Testis (tissue), 3 donors: ENCODE results near the gene FHIP1B. TPM values are rescaled to one million over a fixed set of nuclear protein-coding genes. Genes with fewer than 3 reads are reported as not detected.

ENCODE experiments used
- DNase-seq: peaks from one replicate; pipeline ENCODE4 v3.0.0-alpha.2; 2019
- H3K27ac ChIP-seq, 2 donors: fragments of 200-600 bp; sonication (generic); one replicate each; pipeline ENCODE4 v1.5.1; 2019
- H3K27me3 ChIP-seq: fragments of 200-600 bp; sonication (generic); one replicate; pipeline ENCODE4 v1.5.1; 2019
- H3K36me3 ChIP-seq: fragments of 200-600 bp; sonication (generic); one replicate; pipeline ENCODE4 v1.5.1; 2017; ENCODE audit warnings: low read depth; ENCODE audit errors: missing control alignments
- H3K4me1 ChIP-seq: fragments of 200-600 bp; sonication (generic); one replicate; pipeline ENCODE4 v1.5.1; 2019
- H3K4me3 ChIP-seq, 2 donors: fragments of 200-600 bp; sonication (generic); one replicate each; pipeline ENCODE4 v1.5.1; 2017 to 2019
- H3K9me3 ChIP-seq: fragments of 200-600 bp; sonication (generic); one replicate; pipeline ENCODE4 v1.5.1; 2017
- POLR2A ChIP-seq: fragments of 450-650 bp; IDR thresholded peaks from one replicate; pipeline ENCODE4 v1.6.1; 2017; ENCODE audit warnings: antibody characterized with exemption, mild to moderate bottlenecking, moderate library complexity
- WGBS, 2 donors: methylation state at CpG; one replicate each; pipeline ENCODE4 v1.1.5; 2018; 5-methylcytosine and 5-hydroxymethylcytosine counted together
- intact Hi-C: fragments of 100-400 bp; cut with DNase I; formaldehyde crosslinking; loops from one replicate; pipeline ENCODE4 v1.15.1; 2023; ENCODE audit warnings: low total_unique reads
- polyA plus RNA-seq: library from polyadenylated mRNA; stranded (reverse); fragments of 350-450 nt; fragmentation: Illumina TruSeq; extraction: RNeasy Lipid Tissue Mini Kit (QIAGEN cat#74804); gene quantifications from one replicate; pipeline ENCODE4 v1.2.3, GENCODE V29; 2014; ENCODE audit warnings: low read depth, low replicate concordance; ENCODE audit not compliant: insufficient read depth
- total RNA-seq, 2 donors: library from RNA; depleted of rRNA; stranded (reverse); fragments of >200 nt; gene quantifications; one replicate each; pipeline ENCODE4 v1.2.3, GENCODE V29; 2016
- TF ChIP-seq, protein P1 (sequence below), 3 experiments: fragments of 450-650 bp in 2 of 3; fragments of 200-600 bp in 1 of 3; sonication (generic) in 1 of 3; IDR thresholded peaks; one replicate each; pipeline ENCODE4 v1.5.1; 2016 to 2019; ENCODE audit warnings: antibody characterized with exemption in 3 of 3, mild to moderate bottlenecking in 2 of 3, moderate library complexity in 1 of 3

The FHIP1B gene
- total and polyA plus RNA-seq, 3 donors from 2014 or later: 98.3 to 156 (median 134) TPM

DNA sequence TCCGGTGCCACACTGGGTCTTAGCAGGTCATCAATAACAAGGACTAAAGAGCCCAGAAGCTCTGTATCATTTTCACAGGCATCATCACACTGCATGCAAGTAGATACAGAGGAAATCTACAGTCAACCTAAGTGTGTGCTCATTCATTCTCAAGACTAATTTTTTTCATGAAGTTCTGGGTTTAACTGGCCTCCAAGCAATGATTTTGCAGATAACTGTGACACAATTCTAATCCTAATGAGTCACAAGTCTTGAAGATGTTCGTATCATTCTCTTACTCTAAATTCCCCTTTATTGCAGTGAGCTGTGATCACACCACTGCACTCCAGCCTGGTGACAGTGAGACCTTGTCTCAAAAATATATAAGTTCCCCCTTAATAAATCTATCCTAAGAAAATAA, 33.0 kb downstream of the FHIP1B start:
- Histone ChIP-seq H3K9me3 (no peaks in the 10 kb centered on the region), H3K36me3 (no peaks in the 10 kb centered on the region), H3K4me1 (no peaks in the 10 kb centered on the region), H3K27me3 (no peaks in the 10 kb centered on the region), H3K27ac (no peak overlapping the region), H3K4me3 (no peak overlapping the region)
- intact Hi-C loops: no loop called here
- TF ChIP-seq, protein P1, sequence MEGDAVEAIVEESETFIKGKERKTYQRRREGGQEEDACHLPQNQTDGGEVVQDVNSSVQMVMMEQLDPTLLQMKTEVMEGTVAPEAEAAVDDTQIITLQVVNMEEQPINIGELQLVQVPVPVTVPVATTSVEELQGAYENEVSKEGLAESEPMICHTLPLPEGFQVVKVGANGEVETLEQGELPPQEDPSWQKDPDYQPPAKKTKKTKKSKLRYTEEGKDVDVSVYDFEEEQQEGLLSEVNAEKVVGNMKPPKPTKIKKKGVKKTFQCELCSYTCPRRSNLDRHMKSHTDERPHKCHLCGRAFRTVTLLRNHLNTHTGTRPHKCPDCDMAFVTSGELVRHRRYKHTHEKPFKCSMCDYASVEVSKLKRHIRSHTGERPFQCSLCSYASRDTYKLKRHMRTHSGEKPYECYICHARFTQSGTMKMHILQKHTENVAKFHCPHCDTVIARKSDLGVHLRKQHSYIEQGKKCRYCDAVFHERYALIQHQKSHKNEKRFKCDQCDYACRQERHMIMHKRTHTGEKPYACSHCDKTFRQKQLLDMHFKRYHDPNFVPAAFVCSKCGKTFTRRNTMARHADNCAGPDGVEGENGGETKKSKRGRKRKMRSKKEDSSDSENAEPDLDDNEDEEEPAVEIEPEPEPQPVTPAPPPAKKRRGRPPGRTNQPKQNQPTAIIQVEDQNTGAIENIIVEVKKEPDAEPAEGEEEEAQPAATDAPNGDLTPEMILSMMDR (IDR thresholded peaks at IDR 0.05): no peak
- TF ChIP-seq POLR2A: no peak
- 72 to 87% methylated on average over 2 of the region's 2 CpGs for WGBS, 2 donors
- no peak for DNase-seq

DNA sequence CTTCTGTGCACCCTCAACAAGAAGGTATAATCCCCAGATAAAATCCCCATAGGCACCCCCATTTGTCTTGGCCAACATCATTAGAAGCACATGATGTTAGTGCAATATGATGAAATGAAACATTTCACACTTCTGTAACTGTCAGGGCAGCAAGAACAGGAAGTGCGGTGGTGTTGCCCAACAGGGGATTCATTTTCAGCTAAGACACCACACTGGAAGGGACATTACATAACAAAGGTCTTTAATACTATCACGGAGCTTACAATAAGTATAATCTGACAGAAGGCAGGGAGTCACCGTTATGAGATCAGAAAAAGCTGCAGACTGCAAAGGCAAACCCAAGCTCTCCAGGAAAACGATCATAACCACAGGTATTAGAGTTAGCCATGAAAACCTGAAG, 33.5 kb downstream of the FHIP1B start:
- intact Hi-C loops: no loop called here
- no peaks in the 10 kb centered on the region for H3K9me3 ChIP-seq
- no peaks in the 10 kb centered on the region for H3K36me3 ChIP-seq
- no peaks in the 10 kb centered on the region for H3K4me1 ChIP-seq
- 78 to 85% methylated on average over 4 of the region's 4 CpGs for WGBS, 2 donors
- H3K4me3 ChIP-seq: no peak overlapping the region
- no peak for TF ChIP-seq POLR2A
- TF ChIP-seq, protein P1 (IDR thresholded peaks at IDR 0.05): no peak
- H3K27me3 ChIP-seq: no peaks in the 10 kb centered on the region
- no peak overlapping the region for H3K27ac ChIP-seq
- peak; percentile 60 for DNase-seq

GRCh38 chr11:6199174-6199810, 35.1 kb downstream of the FHIP1B start, which contains the start of gene OR52W1:
Gene OR52W1, plus strand, starts transcription at chr11:6199224. Its CDS starts 0 bp downstream, at chr11:6199224.
- H3K27ac ChIP-seq: no peak within 1 kb of the TSS
- intact Hi-C loops: no loop called here
- no peaks in the 10 kb centered on the region for H3K9me3 ChIP-seq
- no peaks in the 10 kb centered on the region for H3K4me1 ChIP-seq
- TF ChIP-seq, protein P1 (IDR thresholded peaks at IDR 0.05): no peak
- no peak for TF ChIP-seq POLR2A
- no peaks in the 10 kb centered on the region for H3K27me3 ChIP-seq
- 98% methylated on average over 5 of the region's 5 CpGs; no CpG with 5 or more reads in 1 of the 2 donors for WGBS, 2 donors
- no peaks in the 10 kb centered on the region for H3K36me3 ChIP-seq
- DNase-seq: no peak
- H3K4me3 ChIP-seq: no peak within 1 kb of the TSS

DNA sequence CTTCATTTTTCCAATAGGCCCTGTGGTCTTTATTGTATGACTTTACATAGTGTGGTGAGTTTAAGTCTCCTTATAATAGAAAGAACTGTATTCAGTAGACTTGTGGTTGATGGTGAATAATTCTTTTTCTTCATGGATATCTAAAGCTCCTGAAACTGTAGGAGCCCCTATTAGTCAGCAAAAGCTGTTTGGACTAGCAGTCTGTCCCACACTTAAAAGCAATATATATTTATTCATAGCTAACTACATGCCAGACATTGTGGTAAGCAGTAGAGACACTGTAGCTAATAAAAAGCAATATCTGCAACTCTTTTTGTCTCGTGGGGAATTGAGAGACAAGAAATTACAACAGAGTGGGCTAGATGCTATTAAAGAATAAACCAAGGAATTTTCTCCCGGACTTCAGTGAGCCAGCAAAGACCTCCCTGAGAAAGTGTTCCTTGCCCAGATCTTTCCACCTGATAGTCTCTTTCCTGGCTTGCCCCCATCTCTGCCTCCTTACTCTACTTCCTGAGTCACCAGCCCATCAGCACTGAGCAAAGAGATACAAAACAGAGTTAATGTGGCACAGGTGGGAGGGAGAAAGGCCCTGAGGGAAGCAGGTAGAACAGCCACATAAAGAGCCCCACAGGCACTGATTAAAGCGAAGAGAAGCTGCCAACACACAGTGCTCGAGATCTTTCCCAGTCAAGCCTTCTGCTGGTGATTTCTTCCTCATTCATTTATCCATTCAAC, 36.8 kb downstream of the FHIP1B start:
- intact Hi-C loops: no loop called here
- Histone ChIP-seq H3K4me3 (no peak overlapping the region), H3K9me3 (no peaks in the 10 kb centered on the region), H3K27ac (no peak overlapping the region), H3K4me1 (no peaks in the 10 kb centered on the region), H3K36me3 (no peaks in the 10 kb centered on the region), H3K27me3 (no peaks in the 10 kb centered on the region)
- 60 to 76% methylated on average over 4 of the region's 4 CpGs for WGBS, 2 donors
- TF ChIP-seq, protein P1 (IDR thresholded peaks at IDR 0.05): no peak
- no peak for TF ChIP-seq POLR2A
- no peak for DNase-seq
